ENCODE measurements around the gene PSAT1. TPM values are rescaled to one million over a fixed set of nuclear protein-coding genes. Genes with fewer than 3 reads are reported as not detected.
A peak's percentile ranks its signal among the peaks of the same experiment; 100 is the strongest.

The PSAT1 gene
- total RNA-seq, 2 experiments from 2014 or later = 125 to 268 TPM

DNA sequence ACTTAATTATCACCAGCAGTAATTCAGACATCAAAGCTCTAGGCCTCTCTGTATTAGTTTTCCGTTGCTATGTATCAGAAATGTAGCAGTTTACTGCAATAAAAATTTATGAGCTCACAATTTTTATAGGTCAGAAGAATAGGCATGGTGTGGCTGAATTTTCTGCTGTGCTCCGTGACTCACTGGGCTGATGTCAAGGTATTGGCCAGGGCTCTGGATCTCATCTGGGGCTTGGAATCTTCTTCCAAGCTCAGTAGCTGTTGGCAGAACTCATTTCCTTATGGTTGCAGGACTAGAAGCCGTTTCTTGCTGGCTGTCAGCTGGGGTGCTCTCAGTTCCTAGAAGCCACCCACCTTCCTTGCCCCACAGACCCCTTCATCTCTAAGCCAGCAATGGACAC, 66.3 kb downstream of the PSAT1 start:
- no peak overlapping the region for H3K27ac ChIP-seq (ENCODE audit: low read depth, low read length, poor library complexity, severe bottlenecking)
- intact Hi-C loops (cut with micrococcal nuclease; ENCODE audit: unreplicated experiment) = loop anchor here (10.0 kb wide), 1 partner anchor 248 kb away; no protein-coding TSS in a partner anchor
- ChIA-PET CTCF (ENCODE audit: unreplicated experiment) (no interaction called here), POLR2A (interaction anchor here (0.5 kb wide), 1 partner anchor 37 kb away, joined by 3 read pairs; no protein-coding TSS in a partner anchor)
- H3K4me1 ChIP-seq (ENCODE audit: insufficient read depth, low read length, poor library complexity, severe bottlenecking) = no peaks in the 10 kb centered on the region
- no peak overlapping the region for H3K4me2 ChIP-seq (ENCODE audit: low read length)
- H3K79me2 ChIP-seq (ENCODE audit: insufficient read depth, low read depth, low read length) = no peaks in the 10 kb centered on the region
- no peak for DNase-seq (ENCODE audit: low spot score)
- no peaks in the 10 kb centered on the region for H3K9me3 ChIP-seq (ENCODE audit: low read length)
- no TSS peak for BruUV-seq (replicated peaks)
- H3K9me2 ChIP-seq (ENCODE audit: insufficient read depth, low read length) = no peaks in the 10 kb centered on the region
- no peak overlapping the region for H3K4me3 ChIP-seq (ENCODE audit: low read depth, low read length, poor library complexity, severe bottlenecking)
- no peak overlapping the region for H2AFZ ChIP-seq (ENCODE audit: low read length)
- H3K36me3 ChIP-seq (ENCODE audit: insufficient read depth, low read length) = no peaks in the 10 kb centered on the region
- TF ChIP-seq CTCF (conservative IDR thresholded peaks at IDR 0.05; ENCODE audit: low read length) (no peak), EZH2phosphoT487 (IDR thresholded peaks at IDR 0.05; ENCODE audit: borderline replicate concordance, low read depth, low read length) (no peak)
- H4K20me1 ChIP-seq (ENCODE audit: insufficient read depth, low read length) = no peaks in the 10 kb centered on the region

DNA sequence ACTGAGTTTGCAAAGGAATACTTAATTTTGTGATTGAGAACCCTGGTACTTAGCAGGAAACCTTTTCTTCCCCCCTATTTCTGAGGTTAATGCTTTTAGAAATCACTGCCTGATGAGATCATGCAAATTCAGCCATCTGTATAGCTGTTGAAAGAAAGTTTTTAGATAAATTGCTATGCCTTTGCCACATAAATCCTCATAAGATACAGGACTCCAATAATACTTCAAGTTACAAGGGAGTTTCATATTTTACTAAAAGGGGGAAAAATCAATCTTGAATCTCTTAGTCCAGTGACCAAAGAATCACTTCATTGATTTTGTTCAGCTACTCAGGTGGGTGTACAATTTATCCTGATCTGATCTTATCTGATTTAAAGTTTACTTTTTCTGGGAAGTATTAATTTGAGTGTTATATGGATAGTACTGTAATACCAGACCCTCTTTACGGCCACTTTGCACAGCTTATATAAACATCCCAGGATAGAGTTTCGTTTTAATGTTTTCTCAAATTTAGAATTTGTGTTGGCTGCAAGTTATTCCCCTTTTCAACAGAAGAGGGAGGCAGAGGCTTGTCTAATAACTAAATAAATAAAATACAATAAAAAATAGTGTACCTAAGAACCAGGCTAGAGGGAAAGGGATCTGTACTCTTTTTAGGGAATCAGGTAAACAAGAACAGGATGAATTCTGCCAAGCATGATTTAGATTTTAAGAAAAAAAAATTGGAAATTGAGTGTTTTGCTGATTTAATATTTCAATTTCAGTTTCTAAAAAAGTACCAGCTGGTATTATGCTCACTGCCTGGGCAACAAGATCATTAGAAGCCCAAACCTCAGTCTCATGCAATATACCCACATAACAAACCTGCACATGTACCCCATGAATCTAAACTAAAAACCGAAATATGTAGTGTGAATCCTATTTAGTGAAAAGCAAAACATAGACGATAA, 69.1 kb downstream of the PSAT1 start:
- POLR2A ChIA-PET = no interaction called here
- Histone ChIP-seq H3K79me2 (ENCODE audit: insufficient read depth, low read depth, low read length) (no peaks in the 10 kb centered on the region), H3K27ac (ENCODE audit: low read depth, low read length, poor library complexity, severe bottlenecking) (no peak overlapping the region), H3K4me1 (ENCODE audit: insufficient read depth, low read length, poor library complexity, severe bottlenecking) (no peaks in the 10 kb centered on the region), H2AFZ (ENCODE audit: low read length) (no peak overlapping the region), H3K36me3 (ENCODE audit: insufficient read depth, low read length) (no peaks in the 10 kb centered on the region), H3K9me3 (ENCODE audit: low read length) (no peaks in the 10 kb centered on the region), H4K20me1 (ENCODE audit: insufficient read depth, low read length) (no peaks in the 10 kb centered on the region), H3K9me2 (ENCODE audit: insufficient read depth, low read length) (no peaks in the 10 kb centered on the region), H3K4me2 (ENCODE audit: low read length) (no peak overlapping the region), H3K4me3 (ENCODE audit: low read depth, low read length, poor library complexity, severe bottlenecking) (no peak overlapping the region)
- TF ChIP-seq EZH2phosphoT487 (IDR thresholded peaks at IDR 0.05; ENCODE audit: borderline replicate concordance, low read depth, low read length) = no peak
- peak; percentile 77 for TF ChIP-seq CTCF (conservative IDR thresholded peaks at IDR 0.05; ENCODE audit: low read length)
- no TSS peak for BruUV-seq (replicated peaks)
- CTCF ChIA-PET (ENCODE audit: unreplicated experiment) = no interaction called here
- intact Hi-C loops (cut with micrococcal nuclease; ENCODE audit: unreplicated experiment) = loop anchor here (10.0 kb wide), 1 partner anchor 251 kb away; no protein-coding TSS in a partner anchor
- DNase-seq (ENCODE audit: low spot score) = peak; percentile 7

DNA sequence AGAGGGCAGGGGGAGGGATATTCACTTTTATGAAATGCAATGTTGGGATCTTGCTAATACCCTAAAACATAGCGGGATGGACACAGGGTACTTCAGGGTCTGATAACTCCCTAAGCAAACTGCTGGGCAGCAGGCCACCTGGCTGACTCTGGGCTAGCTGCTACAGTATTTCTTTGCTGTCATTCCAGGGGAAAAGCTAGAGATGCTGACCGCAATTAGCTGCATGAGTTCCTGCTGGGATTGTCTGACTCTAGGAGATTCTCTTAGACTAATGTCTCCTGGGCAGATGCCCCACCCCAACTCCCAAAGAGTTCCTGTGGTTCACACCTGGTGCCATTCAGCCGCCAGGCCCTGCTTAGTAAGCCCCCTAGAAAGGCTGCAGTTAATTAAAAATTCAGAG, 69.9 kb downstream of the PSAT1 start:
- CTCF ChIA-PET (ENCODE audit: unreplicated experiment) = no interaction called here
- DNase-seq (ENCODE audit: low spot score) = no peak
- Histone ChIP-seq H2AFZ (ENCODE audit: low read length) (no peak overlapping the region), H3K9me3 (ENCODE audit: low read length) (no peaks in the 10 kb centered on the region), H3K9me2 (ENCODE audit: insufficient read depth, low read length) (no peaks in the 10 kb centered on the region), H4K20me1 (ENCODE audit: insufficient read depth, low read length) (no peaks in the 10 kb centered on the region), H3K79me2 (ENCODE audit: insufficient read depth, low read depth, low read length) (no peaks in the 10 kb centered on the region), H3K4me2 (ENCODE audit: low read length) (no peak overlapping the region), H3K4me3 (ENCODE audit: low read depth, low read length, poor library complexity, severe bottlenecking) (no peak overlapping the region), H3K27ac (ENCODE audit: low read depth, low read length, poor library complexity, severe bottlenecking) (no peak overlapping the region), H3K36me3 (ENCODE audit: insufficient read depth, low read length) (no peaks in the 10 kb centered on the region), H3K4me1 (ENCODE audit: insufficient read depth, low read length, poor library complexity, severe bottlenecking) (peaks cover 4% of the 10 kb centered on the region)
- no TSS peak for BruUV-seq (replicated peaks)
- no peak for TF ChIP-seq CTCF (conservative IDR thresholded peaks at IDR 0.05; ENCODE audit: low read length)
- no peak for TF ChIP-seq EZH2phosphoT487 (IDR thresholded peaks at IDR 0.05; ENCODE audit: borderline replicate concordance, low read depth, low read length)
- intact Hi-C loops (cut with micrococcal nuclease; ENCODE audit: unreplicated experiment) = loop anchor here (10.0 kb wide), 1 partner anchor 252 kb away; no protein-coding TSS in a partner anchor
- POLR2A ChIA-PET = no interaction called here
